CD4-positive, alpha-beta T cell (primary cell): ENCODE measurements around the gene ACVR1. TPM values are rescaled to one million over a fixed set of nuclear protein-coding genes. Genes with fewer than 3 reads are reported as not detected.

Experiments
- ATAC-seq: fragments of 200-7000 bp; cut with Tn5 transposase; one replicate; pipeline ENCODE4 v1.10.0; 2022; ENCODE audit warnings: mild to moderate bottlenecking; ENCODE audit not compliant: poor library complexity
- CTCF ChIA-PET: fragments of 350-600 bp; sonication (Branson Sonifier 250); formaldehyde crosslinking; loops from one replicate; lab custom pipeline; 2021; ENCODE audit warnings: antibody characterized with exemption, inconsistent platforms; lab: Charles Lee
- POLR2A ChIA-PET: fragments of 350-600 bp; sonication (Branson Sonifier 250); formaldehyde crosslinking; loops from one replicate; lab custom pipeline; 2021; ENCODE audit warnings: antibody characterized with exemption, inconsistent platforms; lab: Charles Lee
- DNase-seq, 14 experiments: peaks; one replicate each; pipeline ENCODE4 v3.0.0-alpha.2; 2013 to 2020; ENCODE audit warnings: mixed read lengths in 2 of 14
- H3K27ac ChIP-seq, 2 donors: one replicate each; pipeline versions ENCODE4 v1.5.1 to v1.7.0; 2013; ENCODE audit warnings: low read length in 2 of 2, low read depth in 1 of 2, mild to moderate bottlenecking in 1 of 2
- H3K27me3 ChIP-seq, 2 experiments: 1 replicate in 1 of 2; 2 replicates in 1 of 2; pipeline versions ENCODE4 v1.6.1 to v1.7.0; 2013; ENCODE audit warnings: low read length in 2 of 2, control low read depth in 1 of 2, mild to moderate bottlenecking in 1 of 2, moderate library complexity in 1 of 2; ENCODE audit not compliant: insufficient read depth in 2 of 2, control insufficient read depth in 1 of 2
- H3K36me3 ChIP-seq: one replicate; pipeline ENCODE4 v1.6.1; 2013; ENCODE audit warnings: low read length, control low read depth; ENCODE audit not compliant: insufficient read depth
- H3K4me1 ChIP-seq: one replicate; pipeline ENCODE4 v1.6.1; 2013; ENCODE audit warnings: low read length, control low read depth; ENCODE audit not compliant: insufficient read depth
- H3K4me3 ChIP-seq: one replicate; pipeline ENCODE4 v1.5.1; 2013; ENCODE audit warnings: mild to moderate bottlenecking, low read length, moderate library complexity
- H3K9me3 ChIP-seq, 2 experiments: 1 replicate in 1 of 2; 2 replicates in 1 of 2; pipeline versions ENCODE4 v1.6.1 to v1.7.0; 2013; ENCODE audit warnings: low read length in 2 of 2, mild to moderate bottlenecking in 2 of 2, control low read depth in 1 of 2, moderate library complexity in 1 of 2; ENCODE audit not compliant: control insufficient read depth in 1 of 2, insufficient read depth in 1 of 2
- H3K27ac Mint-ChIP-seq: one replicate; pipeline ENCODE4 v1.8.0; 2020; ENCODE audit warnings: mixed read lengths
- H3K27me3 Mint-ChIP-seq: one replicate; pipeline ENCODE4 v1.8.0; 2021; ENCODE audit warnings: mixed read lengths
- H3K36me3 Mint-ChIP-seq: one replicate; pipeline ENCODE4 v1.8.0; 2021; ENCODE audit warnings: low read depth, mixed read lengths
- H3K4me1 Mint-ChIP-seq: one replicate; pipeline ENCODE4 v1.8.0; 2021; ENCODE audit warnings: low read depth, mixed read lengths
- H3K4me3 Mint-ChIP-seq: one replicate; pipeline ENCODE4 v1.8.0; 2020; ENCODE audit warnings: mild to moderate bottlenecking, mixed read lengths
- H3K9me3 Mint-ChIP-seq: one replicate; pipeline ENCODE4 v1.8.0; 2020; ENCODE audit warnings: mixed read lengths
- intact Hi-C, 2 experiments: fragments of 100-400 bp; cut with DNase I in 1 of 2; cut with micrococcal nuclease in 1 of 2; formaldehyde crosslinking; loops; one replicate each; pipeline versions ENCODE4 v1.15.1 to v1.9.0; 2023 to 2025; cut with DNase I, micrococcal nuclease
- total RNA-seq, 174 experiments: library from RNA in 2 of 174; stranded (reverse) in 2 of 174; gene quantifications; one replicate each; pipeline ENCODE4 v1.2.3 and lab custom pipeline; 2021 to 2026
- TF ChIP-seq, protein P1 (sequence below): fragments of 200-600 bp; IDR thresholded peaks from one replicate; pipeline ENCODE4 v1.8.0; 2022; ENCODE audit warnings: antibody characterized with exemption, mild to moderate bottlenecking

The ACVR1 gene
- total RNA-seq, 2 experiments from 2014 or later, result 14.3 to 16.7 TPM

DNA sequence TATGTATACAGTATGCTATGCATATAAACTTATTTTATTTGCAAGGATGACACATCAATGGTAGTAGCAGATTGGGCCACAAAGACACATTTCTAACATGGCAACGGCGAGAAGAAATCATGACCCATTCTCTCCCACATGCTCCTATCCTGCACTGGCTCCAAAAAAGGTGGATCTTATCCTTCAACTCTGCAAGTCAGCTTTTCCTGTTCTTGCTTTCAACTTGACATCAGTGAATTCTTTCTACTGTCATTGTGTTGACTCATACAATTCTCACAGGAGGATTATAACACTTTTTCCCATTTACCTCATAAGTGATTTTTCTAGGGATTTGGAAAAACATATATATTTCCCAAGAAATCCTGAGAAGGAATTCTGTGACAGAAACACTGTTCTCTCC lies 53.1 kb downstream of the ACVR1 start:
- ATAC-seq (no peak), DNase-seq (no peak)
- H3K36me3 Mint-ChIP-seq, result peaks cover 49% of the 10 kb centered on the region
- no peaks in the 10 kb centered on the region for H3K9me3 ChIP-seq
- no peak overlapping the region for H3K27ac ChIP-seq
- TF ChIP-seq, protein P1, sequence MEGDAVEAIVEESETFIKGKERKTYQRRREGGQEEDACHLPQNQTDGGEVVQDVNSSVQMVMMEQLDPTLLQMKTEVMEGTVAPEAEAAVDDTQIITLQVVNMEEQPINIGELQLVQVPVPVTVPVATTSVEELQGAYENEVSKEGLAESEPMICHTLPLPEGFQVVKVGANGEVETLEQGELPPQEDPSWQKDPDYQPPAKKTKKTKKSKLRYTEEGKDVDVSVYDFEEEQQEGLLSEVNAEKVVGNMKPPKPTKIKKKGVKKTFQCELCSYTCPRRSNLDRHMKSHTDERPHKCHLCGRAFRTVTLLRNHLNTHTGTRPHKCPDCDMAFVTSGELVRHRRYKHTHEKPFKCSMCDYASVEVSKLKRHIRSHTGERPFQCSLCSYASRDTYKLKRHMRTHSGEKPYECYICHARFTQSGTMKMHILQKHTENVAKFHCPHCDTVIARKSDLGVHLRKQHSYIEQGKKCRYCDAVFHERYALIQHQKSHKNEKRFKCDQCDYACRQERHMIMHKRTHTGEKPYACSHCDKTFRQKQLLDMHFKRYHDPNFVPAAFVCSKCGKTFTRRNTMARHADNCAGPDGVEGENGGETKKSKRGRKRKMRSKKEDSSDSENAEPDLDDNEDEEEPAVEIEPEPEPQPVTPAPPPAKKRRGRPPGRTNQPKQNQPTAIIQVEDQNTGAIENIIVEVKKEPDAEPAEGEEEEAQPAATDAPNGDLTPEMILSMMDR, result no peak
- H3K27me3 ChIP-seq, result no peaks in the 10 kb centered on the region
- peaks cover 13% of the 10 kb centered on the region for H3K4me1 Mint-ChIP-seq
- ChIA-PET POLR2A (no interaction called here), CTCF (no interaction called here)
- no peak overlapping the region for H3K4me3 Mint-ChIP-seq
- H3K27ac Mint-ChIP-seq, result no peak overlapping the region
- no peaks in the 10 kb centered on the region for H3K4me1 ChIP-seq
- intact Hi-C loops, result no loop called here
- H3K4me3 ChIP-seq, result no peak overlapping the region
- peaks cover 9% of the 10 kb centered on the region for H3K36me3 ChIP-seq
- no peaks in the 10 kb centered on the region for H3K9me3 Mint-ChIP-seq
- no peaks in the 10 kb centered on the region for H3K27me3 Mint-ChIP-seq

- TF ChIP-seq, protein P1, result no peak
- Mint-ChIP-seq H3K36me3 (peaks cover 54% of the 10 kb centered on the region), H3K27ac (no peak overlapping the region), H3K27me3 (no peaks in the 10 kb centered on the region), H3K4me3 (no peak overlapping the region), H3K9me3 (no peaks in the 10 kb centered on the region), H3K4me1 (peaks cover 13% of the 10 kb centered on the region)
- ChIA-PET POLR2A (no interaction called here), CTCF (no interaction called here)
- ATAC-seq (no peak), DNase-seq (no peak)
- no peak overlapping the region for H3K4me3 ChIP-seq
- no peaks in the 10 kb centered on the region for H3K9me3 ChIP-seq
- H3K27ac ChIP-seq, result no peak overlapping the region
- H3K36me3 ChIP-seq, result peaks cover 11% of the 10 kb centered on the region
- no peaks in the 10 kb centered on the region for H3K4me1 ChIP-seq
- H3K27me3 ChIP-seq, result no peaks in the 10 kb centered on the region
- intact Hi-C loops, result no loop called here
Measured at GRCh38 chr2:157822533-157822932, 53.6 kb downstream of the ACVR1 start.

- CTCF ChIA-PET, result interaction anchor here (0.9 to 1.0 kb wide), 2 partner anchors 32 to 193 kb away, joined by 3 to 4 read pairs; partner anchors contain the start of gene ACVR1C
- no peak for DNase-seq
Measured at GRCh38 chr2:157821519-157822131, 54.5 kb downstream of the ACVR1 start.

More at GRCh38 chr2:157821519-157822131, 54.5 kb downstream of the ACVR1 start:
- Histone ChIP-seq H3K27ac (no peak overlapping the region), H3K4me3 (no peak overlapping the region), H3K4me1 (no peaks in the 10 kb centered on the region), H3K9me3 (no peaks in the 10 kb centered on the region), H3K36me3 (peaks cover 20% of the 10 kb centered on the region), H3K27me3 (no peaks in the 10 kb centered on the region)
- Mint-ChIP-seq H3K36me3 (peaks cover 63% of the 10 kb centered on the region), H3K27me3 (no peaks in the 10 kb centered on the region), H3K27ac (no peak overlapping the region), H3K4me1 (peaks cover 13% of the 10 kb centered on the region), H3K9me3 (no peaks in the 10 kb centered on the region), H3K4me3 (no peak overlapping the region)
- TF ChIP-seq, protein P1, result no peak
- intact Hi-C loops, result no loop called here
- no peak for ATAC-seq
- POLR2A ChIA-PET, result interaction anchor here (0.6 kb wide), 1 partner anchor 1584 kb away, joined by 3 read pairs; no protein-coding TSS in a partner anchor
